ENCODE results near the gene SMCP. TPM values are rescaled to one million over a fixed set of nuclear protein-coding genes. Genes with fewer than 3 reads are reported as not detected.

Gene SMCP
- total RNA-seq, 4 donors from 2014 or later, result not detected

GRCh38 chr1:152933196-152933595, 55.1 kb downstream of the SMCP start:
- H3K4me1 ChIP-seq, result no peaks in the 10 kb centered on the region
- WGBS, result 71% methylated on average over 2 of the region's 2 CpGs
- H3K36me3 ChIP-seq, result no peaks in the 10 kb centered on the region
- DNase-seq (ENCODE audit: low spot score in 2 of 2), result no peak
- H3K4me3 ChIP-seq, result no peak overlapping the region
- no peak overlapping the region for H3K27ac ChIP-seq
- H3K27me3 ChIP-seq, result no peaks in the 10 kb centered on the region
- H3K9me3 ChIP-seq, result no peaks in the 10 kb centered on the region
- TF ChIP-seq, protein P1, sequence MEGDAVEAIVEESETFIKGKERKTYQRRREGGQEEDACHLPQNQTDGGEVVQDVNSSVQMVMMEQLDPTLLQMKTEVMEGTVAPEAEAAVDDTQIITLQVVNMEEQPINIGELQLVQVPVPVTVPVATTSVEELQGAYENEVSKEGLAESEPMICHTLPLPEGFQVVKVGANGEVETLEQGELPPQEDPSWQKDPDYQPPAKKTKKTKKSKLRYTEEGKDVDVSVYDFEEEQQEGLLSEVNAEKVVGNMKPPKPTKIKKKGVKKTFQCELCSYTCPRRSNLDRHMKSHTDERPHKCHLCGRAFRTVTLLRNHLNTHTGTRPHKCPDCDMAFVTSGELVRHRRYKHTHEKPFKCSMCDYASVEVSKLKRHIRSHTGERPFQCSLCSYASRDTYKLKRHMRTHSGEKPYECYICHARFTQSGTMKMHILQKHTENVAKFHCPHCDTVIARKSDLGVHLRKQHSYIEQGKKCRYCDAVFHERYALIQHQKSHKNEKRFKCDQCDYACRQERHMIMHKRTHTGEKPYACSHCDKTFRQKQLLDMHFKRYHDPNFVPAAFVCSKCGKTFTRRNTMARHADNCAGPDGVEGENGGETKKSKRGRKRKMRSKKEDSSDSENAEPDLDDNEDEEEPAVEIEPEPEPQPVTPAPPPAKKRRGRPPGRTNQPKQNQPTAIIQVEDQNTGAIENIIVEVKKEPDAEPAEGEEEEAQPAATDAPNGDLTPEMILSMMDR (IDR thresholded peaks at IDR 0.05), result no peak
- TF ChIP-seq EP300 (IDR thresholded peaks at IDR 0.05) (no peak), POLR2AphosphoS5 (IDR thresholded peaks at IDR 0.05) (no peak), POLR2A (IDR thresholded peaks at IDR 0.05) (no peak)

Other genes starting within 250 kb of the SMCP start
- gene LCE2D, start 214.9 kb upstream of the SMCP start, total RNA-seq, result 100 to 1,000 TPM in 3 of 4 donors, 10 to 100 TPM in 1; 11.8 to 304 (median 222) TPM
- 100 to 1,000 TPM in 3 of 4 donors, 10 to 100 TPM in 1; 66.5 to 669 (median 515) TPM for gene LCE2C, start 203.0 kb upstream of the SMCP start, total RNA-seq
- 1,000 to 10,000 TPM in 2 of 4 donors, 100 to 1,000 TPM in 1, 10 to 100 TPM in 1; 91.9 to 1,442 (median 997) TPM for gene LCE2B, start 192.2 kb upstream of the SMCP start, total RNA-seq
- 100 to 1,000 TPM in 3 of 4 donors, 10 to 100 TPM in 1; 28.2 to 457 (median 159) TPM for gene LCE2A, start 180.0 kb upstream of the SMCP start, total RNA-seq
- 1 to 10 TPM in 3 of 4 donors, not detected in 1; 3.0 to 7.7 (median 3.6) TPM for gene LCE4A, start 170.2 kb upstream of the SMCP start, total RNA-seq
- 100 to 1,000 TPM in 3 of 4 donors, 10 to 100 TPM in 1; 20.9 to 138 (median 131) TPM for gene KPRP, start 120.3 kb upstream of the SMCP start, total RNA-seq
- gene LCE1F, start 103.2 kb upstream of the SMCP start, total RNA-seq, result 10 to 100 TPM in 3 of 4 donors, not detected in 1; 23.4 to 71.3 (median 42.8) TPM
- 10 to 100 TPM in 3 of 4 donors, 1 to 10 TPM in 1; 5.5 to 71.0 (median 29.6) TPM for gene LCE1E, start 92.1 kb upstream of the SMCP start, total RNA-seq
- 100 to 1,000 TPM in 2 of 4 donors, 10 to 100 TPM in 2; 32.8 to 203 (median 101) TPM for gene LCE1D, start 81.6 kb upstream of the SMCP start, total RNA-seq
- 1,000 to 10,000 TPM in 3 of 4 donors, 10 to 100 TPM in 1; 73.2 to 1,471 (median 1,283) TPM for gene LCE1C, start 71.7 kb upstream of the SMCP start, total RNA-seq
- gene LCE1B, start 66.4 kb upstream of the SMCP start, total RNA-seq, result 100 to 1,000 TPM in 3 of 4 donors, 10 to 100 TPM in 1; 29.6 to 197 (median 166) TPM
- 100 to 1,000 TPM in 3 of 4 donors, 10 to 100 TPM in 1; 69.4 to 516 (median 417) TPM for gene LCE1A, start 50.8 kb upstream of the SMCP start, total RNA-seq
- 10 to 100 TPM in 3 of 4 donors, 1 to 10 TPM in 1; 3.0 to 95.6 (median 55.0) TPM for gene LCE6A, start 35.5 kb upstream of the SMCP start, total RNA-seq
- not detected for gene LCE7A, start 18.3 kb upstream of the SMCP start, total RNA-seq
- 100 to 1,000 TPM in 3 of 4 donors, 10 to 100 TPM in 1; 50.2 to 213 (median 138) TPM for gene IVL, start 30.2 kb downstream of the SMCP start, total RNA-seq
- 10 to 100 TPM; 10.7 to 42.8 (median 18.2) TPM for gene SPRR5, start 68.9 kb downstream of the SMCP start, total RNA-seq
- 100 to 1,000 TPM in 2 of 4 donors, 10 to 100 TPM in 1, 1 to 10 TPM in 1; 1.4 to 478 (median 67.3) TPM for gene SPRR4, start 92.3 kb downstream of the SMCP start, total RNA-seq
- gene SPRR1A, start 105.8 kb downstream of the SMCP start, total RNA-seq, result 10 to 100 TPM in 1 of 4 donors, not detected in 3; 66.5 TPM
- gene SPRR3, start 123.4 kb downstream of the SMCP start, total RNA-seq, result not detected
- gene SPRR1B, start 152.9 kb downstream of the SMCP start, total RNA-seq, result 100 to 1,000 TPM in 3 of 4 donors, 1 to 10 TPM in 1; 1.8 to 247 (median 172) TPM
- 10 to 100 TPM in 3 of 4 donors, not detected in 1; 12.3 to 69.2 (median 56.6) TPM for gene SPRR2D, start 162.8 kb downstream of the SMCP start, total RNA-seq
- not detected for gene SPRR2A, start 179.2 kb downstream of the SMCP start, total RNA-seq
- gene SPRR2B, start 193.3 kb downstream of the SMCP start, total RNA-seq, result 1 to 10 TPM in 2 of 4 donors, not detected in 2; 2.0 to 3.3 TPM
- 100 to 1,000 TPM in 2 of 4 donors, 10 to 100 TPM in 2; 10.8 to 314 (median 156) TPM for gene SPRR2E, start 216.2 kb downstream of the SMCP start, total RNA-seq
- 1 to 10 TPM in 1 of 4 donors, not detected in 3; 4.2 TPM for gene SPRR2F, start 235.2 kb downstream of the SMCP start, total RNA-seq